ENCODE measurements around the gene RPA1. TPM values are rescaled to one million over a fixed set of nuclear protein-coding genes. Genes with fewer than 3 reads are reported as not detected.
"Not testable (repeated sequence)": the region's sequence is repeated elsewhere in the genome, so short reads cannot be mapped to it uniquely, and the experiment has no call there.

The RPA1 gene
- total RNA-seq, 1 experiment from 2014 or later = 18.9 TPM

DNA sequence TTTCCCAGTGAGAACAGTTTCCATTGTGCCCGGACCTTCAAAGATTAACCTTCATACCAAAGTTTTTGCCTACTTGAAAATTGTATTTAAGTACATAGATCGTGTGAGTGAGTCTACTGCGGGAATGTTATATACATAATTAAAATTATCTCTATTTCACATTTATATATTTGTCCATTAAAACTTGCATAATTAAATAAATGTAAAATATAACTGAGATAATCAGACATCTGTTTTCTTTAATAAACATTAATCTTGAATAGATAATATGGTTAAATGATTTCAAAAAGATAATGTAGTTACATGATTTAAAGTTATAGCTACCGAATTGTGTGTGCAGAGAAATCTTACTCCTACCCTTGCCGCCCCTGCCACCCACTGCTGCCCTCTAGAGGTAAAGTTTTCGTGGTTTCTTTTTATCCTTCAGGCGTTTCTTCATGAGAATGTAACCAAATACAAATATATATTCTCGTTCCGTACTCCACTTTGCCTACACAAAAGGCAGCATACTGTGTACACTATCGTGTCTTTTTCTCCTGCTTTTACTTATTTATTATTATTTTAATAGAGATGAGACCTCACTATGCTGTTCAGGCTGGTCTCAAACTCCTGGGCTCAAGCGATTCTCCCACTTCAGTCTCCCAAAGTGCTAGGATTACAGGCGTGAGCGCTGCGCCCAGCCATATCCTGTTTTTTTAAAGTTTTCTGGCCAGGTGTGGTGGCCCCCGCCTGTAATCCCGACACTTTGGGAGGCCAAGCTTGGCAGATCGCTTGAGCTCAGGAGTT is 35.6 kb downstream of the RPA1 start:
- peak; percentile 74 for DNase-seq (ENCODE audit: low read depth, low spot score)
- in situ Hi-C loops (cut with HindIII; ENCODE audit: low pct_unique_long_range_greater_than_20kb, low sequenced_read_pairs) = no loop called here

DNA sequence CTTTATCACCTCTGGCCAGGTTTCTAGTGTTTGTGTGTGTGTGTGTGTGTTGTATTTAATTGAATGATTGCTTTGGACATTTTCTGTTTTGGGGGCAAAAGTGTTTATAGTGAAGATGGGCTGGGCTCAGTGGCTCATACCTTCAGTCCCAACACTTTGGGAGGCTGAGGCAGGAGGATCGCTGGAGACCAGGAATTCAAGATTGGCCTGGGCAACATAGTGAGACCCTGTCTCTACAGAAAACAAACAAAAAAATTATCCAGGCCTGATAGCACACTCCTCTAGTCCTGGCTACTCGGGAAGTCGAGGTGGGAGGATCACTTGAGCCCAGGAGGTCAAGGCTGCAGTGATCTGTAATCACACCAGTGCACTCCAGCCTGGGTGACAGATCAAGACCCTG is 37.5 kb downstream of the RPA1 start:
- in situ Hi-C loops (cut with HindIII; ENCODE audit: low pct_unique_long_range_greater_than_20kb, low sequenced_read_pairs) = no loop called here
- no peak for DNase-seq (ENCODE audit: low read depth, low spot score)

DNA sequence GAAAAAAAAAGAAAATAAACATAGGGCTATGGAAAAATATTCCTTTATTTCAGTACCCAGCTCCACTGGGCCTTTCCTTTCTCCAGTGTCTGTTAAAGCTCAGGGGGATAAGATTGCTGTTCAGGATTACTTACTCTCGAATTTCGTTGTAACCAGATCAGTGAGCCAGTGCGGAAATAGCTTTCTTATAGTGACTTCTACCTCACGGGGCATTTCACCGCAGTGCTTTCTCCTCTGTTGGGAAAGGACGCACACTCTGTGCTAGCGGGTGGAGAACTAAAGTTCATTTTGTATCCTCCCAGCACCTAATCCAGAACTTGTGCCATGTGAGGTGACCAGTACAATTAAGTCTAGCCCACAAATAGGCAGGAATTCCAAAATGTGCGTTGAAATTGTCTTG is 38.3 kb downstream of the RPA1 start:
- no peak for DNase-seq (ENCODE audit: low read depth, low spot score)
- in situ Hi-C loops (cut with HindIII; ENCODE audit: low pct_unique_long_range_greater_than_20kb, low sequenced_read_pairs) = no loop called here

DNA sequence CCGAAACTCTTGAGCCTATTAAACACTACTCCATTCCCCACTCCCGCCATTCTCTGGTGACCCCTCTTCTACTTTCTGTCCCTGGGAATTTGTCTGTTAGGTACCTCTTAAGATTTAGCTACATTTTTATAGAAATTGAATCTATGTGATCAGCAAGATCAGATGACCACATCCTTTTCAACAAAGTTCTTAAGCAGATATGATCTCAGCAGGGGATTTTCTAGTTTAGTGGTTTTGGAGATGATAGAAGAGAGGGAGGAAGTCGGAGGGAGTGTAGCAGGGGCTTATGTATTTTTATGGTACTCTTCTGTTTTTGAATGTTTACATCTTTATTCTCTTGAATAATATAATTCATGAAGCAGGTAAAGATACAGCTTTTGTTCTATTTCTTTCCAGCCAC is 40.8 kb downstream of the RPA1 start:
- DNase-seq (ENCODE audit: low read depth, low spot score) = no peak
- in situ Hi-C loops (cut with HindIII; ENCODE audit: low pct_unique_long_range_greater_than_20kb, low sequenced_read_pairs) = no loop called here

DNA sequence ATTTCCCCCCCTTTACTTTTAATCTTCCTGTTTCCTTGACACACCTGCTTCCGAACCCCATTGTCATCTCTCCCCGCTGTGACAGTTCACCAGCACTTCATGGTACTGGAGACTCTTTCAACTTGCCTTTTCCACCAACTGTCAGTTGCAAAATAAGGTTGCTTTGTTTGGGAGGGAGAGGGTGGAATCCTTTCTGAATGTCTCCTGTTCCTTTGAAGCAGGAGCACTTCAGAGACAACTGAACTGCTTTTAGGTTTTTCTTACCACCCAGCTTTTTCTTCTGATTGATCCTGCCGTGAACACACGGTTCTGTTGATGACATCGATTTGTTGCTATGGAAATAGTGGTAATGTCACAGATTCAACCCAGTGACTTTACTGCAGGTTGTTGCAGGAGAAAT is 42.0 kb downstream of the RPA1 start:
- in situ Hi-C loops (cut with HindIII; ENCODE audit: low pct_unique_long_range_greater_than_20kb, low sequenced_read_pairs) = no loop called here
- DNase-seq (ENCODE audit: low read depth, low spot score) = no peak

DNA sequence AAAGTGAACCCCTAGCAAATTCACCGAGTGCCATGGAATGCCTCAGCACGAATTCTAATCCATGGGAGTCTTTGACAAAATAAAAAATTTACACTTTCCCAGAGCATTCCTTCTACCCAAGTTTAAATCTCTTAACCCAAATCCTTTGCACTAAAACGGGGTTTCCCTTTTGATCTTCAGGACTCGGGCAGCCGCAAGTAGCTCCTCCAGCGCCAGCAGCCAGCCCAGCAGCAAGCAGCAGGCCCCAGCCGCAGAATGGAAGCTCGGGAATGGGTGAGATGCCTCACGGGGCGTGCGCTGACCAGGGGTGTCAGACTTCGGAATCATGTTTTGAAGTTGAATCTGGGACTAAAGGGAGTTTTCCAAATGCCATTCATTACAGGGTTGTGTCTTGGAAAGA is 42.4 kb downstream of the RPA1 start:
- no peak for DNase-seq (ENCODE audit: low read depth, low spot score)
- in situ Hi-C loops (cut with HindIII; ENCODE audit: low pct_unique_long_range_greater_than_20kb, low sequenced_read_pairs) = no loop called here

DNA sequence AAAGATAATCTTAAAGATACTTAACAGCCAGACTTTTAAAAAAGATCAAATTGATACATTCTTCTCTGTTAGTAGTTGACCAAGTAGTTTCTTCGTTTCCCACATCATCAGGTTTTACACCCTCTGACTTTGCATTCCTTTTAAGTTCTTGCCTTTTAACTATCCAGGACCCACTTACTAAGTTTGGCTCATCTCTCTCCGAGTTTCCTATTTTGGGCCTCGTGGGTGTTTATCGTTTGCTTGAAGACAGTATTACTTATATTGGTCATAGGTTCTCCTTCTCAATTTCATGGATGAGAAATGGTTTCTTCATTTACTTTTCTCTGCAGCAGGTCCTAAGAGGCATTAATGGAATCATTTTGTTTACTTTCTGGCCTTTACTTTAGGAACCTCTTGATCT is 43.2 kb downstream of the RPA1 start:
- in situ Hi-C loops (cut with HindIII; ENCODE audit: low pct_unique_long_range_greater_than_20kb, low sequenced_read_pairs) = no loop called here

DNA sequence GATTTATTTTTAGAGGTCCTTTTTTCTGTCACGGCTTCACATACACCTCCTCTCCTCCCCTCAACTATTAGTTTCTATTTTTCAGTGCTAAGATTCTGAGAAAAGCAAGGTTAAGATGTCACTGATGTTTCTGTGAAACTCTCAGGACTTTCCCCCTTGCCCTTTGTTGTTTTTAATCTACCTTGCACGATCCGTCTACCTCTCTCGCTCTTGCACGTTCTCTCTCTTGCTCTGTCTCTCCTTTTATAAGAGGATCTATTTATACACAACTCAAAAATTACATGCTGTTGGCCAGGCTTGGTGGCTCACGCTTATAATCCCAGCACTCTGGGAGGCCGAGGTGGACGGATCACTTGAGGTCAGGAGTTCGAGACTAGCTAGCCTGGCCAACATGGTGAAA is 43.6 kb downstream of the RPA1 start:
- in situ Hi-C loops (cut with HindIII; ENCODE audit: low pct_unique_long_range_greater_than_20kb, low sequenced_read_pairs) = no loop called here
- DNase-seq (ENCODE audit: low read depth, low spot score) = no peak

More for the DNA sequence above, 43.2 kb downstream of the RPA1 start:
- no peak for DNase-seq (ENCODE audit: low read depth, low spot score)

DNA sequence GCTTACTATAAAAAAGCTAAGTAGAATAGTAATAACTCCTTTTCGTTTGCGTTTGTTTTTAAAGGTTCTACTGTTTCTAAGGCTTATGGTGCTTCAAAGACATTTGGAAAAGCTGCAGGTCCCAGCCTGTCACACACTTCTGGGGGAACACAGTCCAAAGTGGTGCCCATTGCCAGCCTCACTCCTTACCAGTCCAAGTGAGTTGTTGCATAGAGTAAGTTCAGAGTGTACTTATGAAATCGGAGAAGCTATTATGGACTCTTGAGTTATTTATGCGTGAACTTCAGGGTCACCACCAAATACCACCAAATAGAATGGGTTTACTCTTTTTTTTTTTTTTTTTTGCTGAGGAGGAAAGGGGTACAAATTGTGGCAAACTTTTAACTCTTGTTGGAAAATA is 45.8 kb downstream of the RPA1 start:
- DNase-seq (ENCODE audit: low read depth, low spot score) = no peak
- in situ Hi-C loops (cut with HindIII; ENCODE audit: low pct_unique_long_range_greater_than_20kb, low sequenced_read_pairs) = no loop called here

DNA sequence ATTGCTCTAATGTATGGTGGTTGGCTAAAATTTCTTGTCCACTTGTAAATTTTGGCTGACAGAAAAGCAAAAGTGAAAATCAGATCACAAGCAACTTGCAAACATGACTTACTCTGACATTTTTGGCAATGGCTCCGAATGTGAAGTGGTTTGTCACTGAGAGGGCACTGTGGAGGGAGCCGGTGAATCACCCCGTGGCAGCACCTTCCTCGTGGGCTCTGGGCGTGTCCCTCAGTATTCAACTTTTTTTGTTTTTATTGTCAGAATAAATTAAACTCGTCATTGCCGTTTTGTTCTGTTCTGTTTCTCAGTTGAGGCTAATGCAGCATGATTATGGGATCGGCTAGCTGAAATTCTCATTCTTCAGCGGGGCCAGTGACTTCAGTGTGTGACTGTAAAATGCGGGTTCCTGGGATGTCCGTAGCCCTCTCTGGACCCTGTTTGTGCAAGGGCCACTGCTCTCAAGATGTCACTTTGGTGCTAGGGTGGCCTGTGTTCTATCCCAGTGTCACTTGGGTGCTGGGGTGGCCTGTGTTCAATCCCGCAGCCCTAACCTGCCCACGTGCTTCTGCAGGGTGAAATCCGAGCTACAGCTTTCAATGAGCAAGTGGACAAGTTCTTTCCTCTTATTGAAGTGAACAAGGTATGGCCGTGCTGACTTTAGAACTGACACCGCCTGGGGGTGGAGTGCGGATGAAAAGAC is 48.8 kb downstream of the RPA1 start:
- in situ Hi-C loops (cut with HindIII; ENCODE audit: low pct_unique_long_range_greater_than_20kb, low sequenced_read_pairs) = no loop called here
- DNase-seq (ENCODE audit: low read depth, low spot score) = no peak

DNA sequence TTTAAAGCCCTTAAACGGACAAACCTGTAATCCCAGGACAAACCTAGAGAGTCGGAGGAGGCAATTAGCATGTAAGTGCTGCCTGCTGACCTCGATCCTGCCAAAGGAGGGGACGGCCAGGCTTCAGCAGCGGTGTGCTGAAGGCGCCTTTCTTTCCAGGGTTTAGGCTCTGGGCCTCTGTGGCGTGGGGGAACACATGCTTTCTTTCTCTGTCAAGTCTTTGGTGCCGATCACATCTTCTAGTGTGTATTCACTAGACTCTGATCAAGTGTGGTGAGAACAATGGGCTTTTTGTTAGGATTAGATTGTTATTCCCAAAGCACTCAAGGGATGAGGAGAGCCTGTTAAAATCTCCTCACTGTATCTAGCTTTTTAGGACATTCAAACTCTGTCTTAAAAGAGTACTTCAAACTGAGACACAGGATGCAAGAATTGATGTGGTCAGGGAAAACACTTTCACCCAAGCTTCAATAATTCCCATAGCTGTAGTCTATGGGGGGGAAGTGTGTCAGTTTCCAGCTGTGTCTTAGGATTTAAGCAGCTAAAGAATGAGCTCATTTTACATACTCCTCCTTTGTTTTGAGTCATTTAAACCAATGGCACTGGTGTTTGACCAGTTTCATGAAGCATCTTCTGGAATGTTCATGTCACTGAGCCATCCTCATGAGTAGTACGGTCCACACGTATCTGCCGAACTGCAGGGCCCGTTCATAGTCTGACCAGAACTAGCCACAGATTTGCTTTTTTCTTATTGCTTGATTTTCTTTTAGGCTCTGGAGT is 51.2 kb downstream of the RPA1 start:
- in situ Hi-C loops (cut with HindIII; ENCODE audit: low pct_unique_long_range_greater_than_20kb, low sequenced_read_pairs) = no loop called here
- DNase-seq (ENCODE audit: low read depth, low spot score) = peak; percentile 99

DNA sequence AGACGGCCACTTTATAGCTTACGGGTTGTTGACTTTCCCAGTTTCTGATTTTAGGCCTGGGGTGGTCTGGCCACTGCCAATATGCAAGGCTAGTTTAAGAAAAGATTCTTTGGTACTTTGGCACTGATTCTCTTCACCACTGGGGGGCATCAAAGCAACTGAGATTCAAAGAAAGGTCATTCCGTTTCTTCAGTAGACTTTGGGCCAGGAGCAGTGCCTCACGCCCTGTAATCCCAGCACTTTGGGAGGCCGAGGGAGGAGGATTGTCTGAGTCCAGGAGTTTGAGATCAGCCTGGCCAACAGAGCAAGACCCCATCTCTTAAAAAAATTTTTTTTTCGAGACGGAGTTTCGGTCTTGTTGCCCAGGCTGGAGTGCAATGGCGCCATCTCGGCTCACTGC is 53.0 kb downstream of the RPA1 start:
- in situ Hi-C loops (cut with HindIII; ENCODE audit: low pct_unique_long_range_greater_than_20kb, low sequenced_read_pairs) = no loop called here
- DNase-seq (ENCODE audit: low read depth, low spot score) = peak; percentile 65

DNA sequence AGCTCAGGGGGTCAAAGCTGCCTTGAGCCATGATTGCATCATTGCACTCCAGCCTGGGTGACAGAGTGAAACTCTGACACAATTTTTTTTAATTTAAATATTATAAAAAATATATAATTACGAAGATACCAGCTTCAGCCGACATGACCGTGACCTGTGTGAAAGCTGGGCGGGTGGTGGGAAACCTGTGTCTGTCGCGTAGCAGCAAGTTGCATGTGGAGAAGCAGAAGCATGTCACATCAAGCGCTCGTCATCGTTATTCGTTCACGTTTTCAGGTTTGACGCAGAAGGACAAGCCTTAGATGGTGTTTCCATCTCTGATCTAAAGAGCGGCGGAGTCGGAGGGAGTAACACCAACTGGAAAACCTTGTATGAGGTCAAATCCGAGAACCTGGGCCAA is 53.7 kb downstream of the RPA1 start:
- DNase-seq (ENCODE audit: low read depth, low spot score) = no peak
- in situ Hi-C loops (cut with HindIII; ENCODE audit: low pct_unique_long_range_greater_than_20kb, low sequenced_read_pairs) = no loop called here

DNA sequence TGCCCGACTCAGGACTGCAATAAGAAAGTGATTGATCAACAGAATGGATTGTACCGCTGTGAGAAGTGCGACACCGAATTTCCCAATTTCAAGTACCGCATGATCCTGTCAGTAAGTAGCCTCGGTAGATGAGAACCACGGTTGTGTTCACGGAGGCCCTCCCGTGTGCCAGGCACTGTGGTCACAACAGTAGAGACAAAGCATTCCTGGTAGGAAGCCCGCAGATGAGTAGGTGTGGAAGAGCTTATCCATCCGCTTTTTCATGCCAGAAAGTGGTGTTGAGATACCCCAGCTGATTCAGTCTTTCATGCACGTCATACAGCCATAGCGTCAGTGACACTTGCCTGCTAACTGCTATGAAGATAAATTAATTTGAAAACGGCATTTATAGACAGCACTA is 58.9 kb downstream of the RPA1 start:
- DNase-seq (ENCODE audit: low read depth, low spot score) = no peak
- in situ Hi-C loops (cut with HindIII; ENCODE audit: low pct_unique_long_range_greater_than_20kb, low sequenced_read_pairs) = no loop called here

DNA sequence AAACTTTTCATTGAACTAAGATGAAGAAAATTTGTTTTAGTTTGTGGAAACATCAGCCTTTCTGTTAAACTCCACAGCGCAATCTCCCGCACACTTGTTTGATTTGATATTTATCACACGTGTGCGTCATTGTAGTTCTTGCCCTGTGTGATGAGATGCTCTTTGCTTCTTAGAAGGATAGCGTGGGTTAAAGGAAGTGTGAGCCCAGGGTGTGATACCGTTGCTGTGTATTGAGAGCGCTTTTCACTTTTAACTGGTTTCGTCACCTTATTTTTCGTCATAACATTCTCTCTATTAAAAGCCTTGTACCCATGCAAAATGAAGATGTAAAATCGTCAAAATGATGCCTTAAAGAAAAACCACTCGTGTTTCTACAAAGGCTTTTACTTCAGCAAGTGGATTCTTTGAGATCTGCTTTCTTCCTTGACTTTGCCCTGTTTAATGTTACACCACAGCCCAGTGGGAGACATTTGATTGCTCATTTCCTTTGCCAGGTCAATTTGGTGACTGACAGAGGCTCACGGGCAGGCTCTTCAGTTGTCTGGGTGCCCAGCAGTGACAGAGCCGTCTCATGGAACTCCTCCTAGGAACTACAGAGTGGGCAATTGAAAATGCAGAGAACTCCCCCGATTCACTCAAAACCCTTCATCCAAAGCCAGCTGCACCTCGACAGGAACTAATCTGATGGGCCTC is 61.1 kb downstream of the RPA1 start:
- DNase-seq (ENCODE audit: low read depth, low spot score) = no peak
- in situ Hi-C loops (cut with HindIII; ENCODE audit: low pct_unique_long_range_greater_than_20kb, low sequenced_read_pairs) = no loop called here

DNA sequence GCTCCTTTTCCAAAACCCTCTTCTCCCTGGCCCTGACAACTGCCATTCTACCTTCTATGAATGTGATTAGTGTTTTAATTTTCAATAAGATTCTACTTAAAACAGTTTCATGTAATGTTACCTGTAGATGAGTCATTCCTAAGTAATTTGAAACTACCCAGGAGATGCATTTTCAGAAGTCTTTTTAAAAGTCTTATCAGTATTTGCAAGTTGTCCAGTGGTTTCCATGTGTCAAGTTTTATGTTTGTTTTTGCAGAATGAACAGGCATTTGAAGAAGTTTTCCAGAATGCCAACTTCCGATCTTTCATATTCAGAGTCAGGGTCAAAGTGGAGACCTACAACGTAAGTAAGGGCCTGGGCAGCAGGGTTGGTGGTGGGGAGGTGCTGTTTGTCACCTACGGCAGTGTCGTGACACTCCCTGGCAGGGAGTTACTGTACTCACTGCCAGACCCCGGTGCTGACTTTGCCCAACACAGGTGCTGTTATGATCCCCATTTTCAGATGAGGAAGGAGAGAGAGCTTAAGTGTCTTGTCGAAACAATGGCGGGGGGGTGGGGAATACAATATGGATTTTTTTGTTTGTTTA is 65.0 kb downstream of the RPA1 start:
- DNase-seq (ENCODE audit: low read depth, low spot score) = no peak
- in situ Hi-C loops (cut with HindIII; ENCODE audit: low pct_unique_long_range_greater_than_20kb, low sequenced_read_pairs) = no loop called here

DNA sequence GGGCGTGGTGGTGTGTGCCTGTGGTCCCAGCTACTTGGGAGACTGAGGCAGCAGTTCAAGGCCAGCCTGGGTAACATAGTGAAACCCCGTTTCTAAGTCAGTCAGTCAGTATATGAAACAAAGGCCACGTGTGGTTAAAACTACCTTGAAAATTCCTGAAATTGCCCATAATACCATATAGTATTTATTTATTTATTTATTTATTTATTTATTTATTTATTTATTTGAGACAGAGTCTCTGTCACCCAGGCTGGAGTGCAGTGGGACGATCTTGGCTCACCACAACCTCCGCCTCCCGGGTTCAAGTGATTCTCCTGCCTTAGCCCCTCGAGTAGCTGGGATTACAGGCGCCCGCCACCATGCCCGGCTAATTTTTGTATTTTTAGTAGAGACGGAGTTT is 65.7 kb downstream of the RPA1 start:
- in situ Hi-C loops (cut with HindIII; ENCODE audit: low pct_unique_long_range_greater_than_20kb, low sequenced_read_pairs); DNase-seq (ENCODE audit: low read depth, low spot score): not testable (repeated sequence)

Measured in SK-MEL-5 (cell line).